Activated CD4-positive, alpha-beta T cell treated with anti-CD3 and anti-CD28 coated beads for 48 hours (primary cell): ENCODE results near the gene KRT37.
"Not testable (repeated sequence)": the region's sequence is repeated elsewhere in the genome, so short reads cannot be mapped to it uniquely, and the experiment has no call there.

Experiments used
- DNase-seq: peaks from one replicate; pipeline ENCODE4 v3.0.0-alpha.2; 2020

Gene KRT37

GRCh38 chr17:41403404-41404023 lies 20.9 kb downstream of the KRT37 start:
- DNase-seq: no peak

DNA sequence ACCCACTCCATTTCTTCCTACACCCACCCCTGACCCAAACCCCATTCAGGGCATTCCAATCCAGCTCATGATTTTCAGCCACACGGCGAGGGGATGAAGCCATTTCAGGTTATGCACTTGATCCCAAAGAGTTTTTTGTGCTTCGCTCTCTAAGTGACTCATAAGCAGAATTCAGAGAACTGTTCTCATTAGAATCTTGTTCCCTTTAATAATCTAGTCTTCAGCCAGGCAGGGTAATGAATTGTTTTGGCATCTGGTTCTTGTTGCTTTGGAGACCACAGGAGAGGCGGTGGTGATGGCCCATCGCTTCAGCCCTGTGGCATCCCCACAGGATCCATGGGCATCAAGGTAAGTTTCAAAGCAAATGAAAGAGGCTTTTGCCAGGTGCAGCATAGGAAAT lies 22.2 kb downstream of the KRT37 start:
- no peak for DNase-seq

- no peak for DNase-seq
Observed at GRCh38 chr17:41396996-41397660, 27.3 kb downstream of the KRT37 start, which contains the start of gene KRT31. KRT31 (minus strand) TSS chr17:41397608; CDS start chr17:41397539, 69 bp downstream.

DNA sequence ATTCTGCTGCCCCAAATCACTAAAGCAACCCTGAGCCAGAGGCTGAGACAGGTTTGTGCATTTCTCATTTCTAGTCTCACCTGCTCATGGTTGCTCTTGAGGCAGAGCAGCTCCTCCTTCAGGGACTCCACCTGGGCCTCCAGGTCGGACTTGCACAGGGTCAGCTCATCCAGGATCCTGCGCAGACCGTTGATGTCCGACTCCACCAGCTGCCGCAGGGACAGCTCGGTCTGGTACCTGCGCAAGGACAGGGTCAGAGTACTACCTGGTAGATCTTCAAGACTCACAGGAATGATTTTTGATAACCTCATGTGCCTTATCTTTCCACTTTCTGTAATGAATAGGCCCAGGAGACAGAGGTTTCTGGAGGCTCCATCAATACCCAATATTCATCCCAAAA lies 28.0 kb downstream of the KRT37 start:
- DNase-seq: no peak

DNA sequence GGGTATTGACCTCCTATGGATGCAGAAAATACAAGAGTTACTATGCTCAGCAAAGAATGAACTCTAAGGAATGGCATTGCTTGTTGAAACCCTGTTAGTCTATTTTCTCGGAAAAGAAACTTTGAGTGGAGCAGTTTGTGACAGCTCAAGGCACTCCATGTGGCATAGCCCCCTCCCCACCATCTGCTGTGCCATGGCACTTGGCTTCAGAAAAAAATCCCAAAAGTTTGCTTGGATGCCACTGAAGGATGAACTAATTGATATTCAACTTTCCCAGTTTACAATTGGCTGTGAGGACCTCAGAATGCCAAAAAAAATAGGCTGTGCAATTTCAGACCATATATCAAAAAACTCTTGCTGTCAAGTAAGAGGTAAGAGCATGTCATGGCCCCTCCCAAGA lies 28.8 kb downstream of the KRT37 start:
- no peak for DNase-seq

- not testable (repeated sequence) for DNase-seq
Observed at GRCh38 chr17:41395044-41395443, 29.3 kb downstream of the KRT37 start.

DNA sequence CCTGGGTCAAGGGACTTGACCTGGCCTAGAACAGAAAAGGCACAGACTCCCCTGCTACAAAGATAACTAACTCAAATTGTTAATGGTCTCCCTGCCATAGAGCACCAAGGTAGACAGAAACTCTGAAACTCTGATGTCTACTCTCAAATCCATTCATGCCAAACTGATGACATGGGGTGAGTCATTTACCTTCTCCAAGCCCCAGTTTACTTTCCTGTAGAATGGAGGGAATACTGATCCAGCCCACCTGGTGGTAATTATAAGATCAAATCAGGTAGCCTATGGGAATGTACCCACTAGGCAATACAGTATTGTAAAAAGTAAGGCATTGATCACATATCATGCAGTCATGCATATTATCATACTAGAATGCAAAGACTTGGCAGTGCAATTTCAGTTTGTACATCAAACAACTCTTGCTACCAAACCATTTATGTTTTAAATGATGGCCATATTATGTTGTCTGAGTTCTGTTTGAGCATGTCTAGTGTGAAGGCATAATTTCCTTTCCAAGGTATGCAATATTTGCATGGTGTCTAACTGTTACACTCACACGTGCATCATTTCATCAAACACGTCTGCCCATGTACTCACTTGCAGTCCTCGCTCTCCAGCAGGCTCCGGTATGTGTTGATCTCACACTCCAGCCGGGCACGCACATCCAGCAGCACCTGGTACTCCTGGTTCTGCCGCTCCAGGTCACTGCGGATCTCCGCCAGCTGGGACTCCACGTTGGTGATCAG lies 30.0 kb downstream of the KRT37 start:
- DNase-seq: no peak

DNA sequence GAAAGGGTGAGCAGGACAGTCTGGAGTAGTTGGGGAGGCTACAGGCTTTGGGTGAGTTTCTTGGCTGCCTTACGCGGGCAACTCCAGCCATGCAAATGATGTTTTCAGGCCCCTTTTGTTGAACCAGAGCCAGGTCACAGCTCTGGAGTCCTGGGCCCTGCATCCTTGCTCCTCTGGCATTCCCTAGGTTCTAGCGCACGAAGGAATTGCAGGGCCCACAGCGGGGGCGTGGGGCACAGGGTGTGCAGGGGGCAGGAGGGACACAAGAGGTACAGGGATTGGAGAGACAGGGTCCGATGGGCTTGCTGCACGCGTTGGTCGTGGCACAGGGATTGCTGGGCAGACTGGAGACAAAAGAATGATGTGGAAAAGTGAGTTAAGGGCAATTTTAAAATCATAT lies 30.6 kb downstream of the KRT37 start:
- DNase-seq: no peak

- no peak for DNase-seq
Observed at GRCh38 chr17:41393294-41393693, 31.1 kb downstream of the KRT37 start.

DNA sequence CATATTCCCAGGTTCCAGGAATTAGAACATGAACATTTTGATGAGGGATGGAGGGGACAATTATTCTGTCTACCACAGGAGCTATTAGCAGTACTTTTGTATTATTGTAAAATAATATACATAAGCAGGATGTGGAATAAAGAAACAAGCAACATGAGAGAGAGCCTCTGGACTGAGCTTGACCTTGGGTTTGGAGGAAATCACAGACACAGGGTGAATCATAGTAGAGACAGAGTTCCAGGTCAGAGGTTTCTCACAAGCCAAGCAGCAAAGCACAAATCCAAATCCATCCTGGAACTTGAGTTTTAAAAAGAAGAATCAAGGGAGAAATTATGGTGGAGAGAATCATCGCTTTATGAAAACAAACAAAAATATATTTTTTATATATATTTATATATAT lies 32.1 kb downstream of the KRT37 start:
- DNase-seq: no peak

- DNase-seq: no peak
Observed at GRCh38 chr17:41391535-41391934, 32.9 kb downstream of the KRT37 start.

GRCh38 chr17:41390411-41390938 lies 33.9 kb downstream of the KRT37 start:
- no peak for DNase-seq

- DNase-seq: no peak
Observed at GRCh38 chr17:41387670-41388069, 36.7 kb downstream of the KRT37 start.

- no peak for DNase-seq
Observed at GRCh38 chr17:41386227-41386626, 38.2 kb downstream of the KRT37 start.

- no peak for DNase-seq
Observed at GRCh38 chr17:41383690-41384089, 40.7 kb downstream of the KRT37 start.

DNA sequence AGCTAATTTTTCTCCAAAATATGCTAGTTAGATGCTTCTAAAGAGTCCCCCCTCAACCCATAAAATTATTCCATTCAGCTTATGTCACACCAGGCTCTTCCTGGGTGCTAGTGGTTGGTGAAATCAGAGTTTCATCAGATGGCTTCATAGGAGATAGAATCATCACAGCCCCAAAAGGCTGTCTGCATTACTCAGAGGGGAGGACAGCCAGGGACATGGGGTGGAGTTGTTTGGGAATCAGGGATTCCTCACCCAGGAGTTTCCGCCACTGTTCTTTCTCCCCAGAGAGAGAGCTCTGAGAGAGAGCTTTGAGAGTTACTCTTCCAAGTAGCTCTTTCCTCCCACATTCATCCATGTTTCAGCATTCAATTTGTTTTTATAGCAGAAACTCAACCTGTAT lies 42.0 kb downstream of the KRT37 start:
- DNase-seq: no peak

- not testable (repeated sequence) for DNase-seq
Observed at GRCh38 chr17:41381943-41382342, 42.4 kb downstream of the KRT37 start, which contains the start of gene KRT34. KRT34 (minus strand) TSS chr17:41382306; CDS start chr17:41382246, 60 bp downstream.

GRCh38 chr17:41380091-41380490 lies 44.3 kb downstream of the KRT37 start:
- not testable (repeated sequence) for DNase-seq

DNA sequence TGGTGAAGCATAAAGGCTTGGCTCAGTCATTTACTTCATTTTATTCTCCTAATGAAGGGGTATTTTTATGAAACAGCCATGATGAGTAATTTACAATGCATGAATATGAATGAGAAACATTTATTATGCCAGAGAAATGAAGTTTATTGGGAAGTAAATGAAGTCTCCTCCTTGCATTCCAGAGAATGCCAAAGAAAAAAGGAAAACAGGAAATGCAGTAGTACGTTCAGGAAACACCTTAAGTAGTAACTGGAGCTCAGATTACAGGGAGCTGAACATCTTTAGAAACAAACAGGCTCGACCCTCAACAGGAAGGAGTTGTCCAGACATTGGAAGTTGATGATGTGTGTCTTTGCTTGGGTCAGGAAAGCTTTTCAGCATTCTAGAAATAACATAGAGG lies 46.8 kb downstream of the KRT37 start:
- no peak for DNase-seq
